SK-N-SH (cell line): ENCODE data around the gene ABCA9.

ENCODE experiments used
- EP300 ChIP-seq, 2 experiments: IDR thresholded peaks; 2 replicates each; pipeline versions ENCODE4 v1.4.0 to v1.6.1; 2012; ENCODE audit warnings: borderline replicate concordance in 1 of 2, low read depth in 1 of 2, low read length in 1 of 2
- JUND ChIP-seq: IDR thresholded peaks from 2 replicates; pipeline ENCODE4 v1.4.0; 2012
- POLR2AphosphoS5 ChIP-seq: IDR thresholded peaks from 2 replicates; pipeline ENCODE4 v1.6.1; 2012; ENCODE audit warnings: low read depth, low read length
- RFX5 ChIP-seq: IDR thresholded peaks from 2 replicates; pipeline ENCODE4 v1.6.1; 2012; ENCODE audit warnings: mild to moderate bottlenecking, improper control_type of control experiment, low read length
- TF ChIP-seq, protein P1 (sequence below): fragments of 200-600 bp; sonication (generic); IDR thresholded peaks from 2 replicates; pipeline ENCODE4 v1.6.1; 2017; ENCODE audit warnings: antibody characterized with exemption, mild to moderate bottlenecking, moderate library complexity
- TF ChIP-seq, protein P2 (sequence below): IDR thresholded peaks from 2 replicates; pipeline ENCODE4; 2012

DNA sequence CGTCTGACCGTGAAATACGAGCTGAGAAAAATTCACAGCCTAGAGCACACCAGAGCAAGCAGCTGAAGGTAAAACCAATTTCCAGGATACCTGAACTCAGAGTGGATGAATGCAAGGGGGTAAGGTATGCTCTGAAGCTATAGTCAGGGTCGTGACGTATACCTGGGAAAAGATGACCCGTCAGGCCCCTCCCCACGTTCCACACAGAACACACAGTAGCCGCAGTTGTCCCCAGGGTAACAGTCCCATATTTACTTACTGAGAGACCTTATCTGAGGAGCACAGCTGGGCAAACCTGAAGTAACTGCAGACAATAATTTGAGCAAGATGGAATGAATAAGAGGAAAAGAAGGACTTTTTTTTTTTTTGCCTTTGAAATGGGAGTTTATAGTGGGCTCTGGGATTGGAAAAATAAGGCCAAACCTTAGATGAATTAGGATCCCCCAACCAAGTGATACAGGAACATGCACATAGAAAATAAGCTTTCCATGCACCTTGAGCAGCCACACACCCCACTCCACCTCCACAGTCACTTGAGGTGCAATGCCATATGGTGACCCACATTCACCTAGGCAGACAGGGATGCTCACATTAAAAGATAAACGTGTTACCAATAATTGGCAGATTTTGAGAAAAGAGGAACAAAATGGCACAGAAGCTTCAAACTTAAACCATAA is 43.0 kb upstream of the ABCA9 start:
- TF ChIP-seq RFX5 (no peak), JUND (no peak), POLR2AphosphoS5 (no peak), EP300 (IDR thresholded peaks at IDR 0.05; ENCODE audit: borderline replicate concordance in 1 of 2, low read depth in 1 of 2, low read length in 1 of 2) (no peak)
- TF ChIP-seq, protein P1, sequence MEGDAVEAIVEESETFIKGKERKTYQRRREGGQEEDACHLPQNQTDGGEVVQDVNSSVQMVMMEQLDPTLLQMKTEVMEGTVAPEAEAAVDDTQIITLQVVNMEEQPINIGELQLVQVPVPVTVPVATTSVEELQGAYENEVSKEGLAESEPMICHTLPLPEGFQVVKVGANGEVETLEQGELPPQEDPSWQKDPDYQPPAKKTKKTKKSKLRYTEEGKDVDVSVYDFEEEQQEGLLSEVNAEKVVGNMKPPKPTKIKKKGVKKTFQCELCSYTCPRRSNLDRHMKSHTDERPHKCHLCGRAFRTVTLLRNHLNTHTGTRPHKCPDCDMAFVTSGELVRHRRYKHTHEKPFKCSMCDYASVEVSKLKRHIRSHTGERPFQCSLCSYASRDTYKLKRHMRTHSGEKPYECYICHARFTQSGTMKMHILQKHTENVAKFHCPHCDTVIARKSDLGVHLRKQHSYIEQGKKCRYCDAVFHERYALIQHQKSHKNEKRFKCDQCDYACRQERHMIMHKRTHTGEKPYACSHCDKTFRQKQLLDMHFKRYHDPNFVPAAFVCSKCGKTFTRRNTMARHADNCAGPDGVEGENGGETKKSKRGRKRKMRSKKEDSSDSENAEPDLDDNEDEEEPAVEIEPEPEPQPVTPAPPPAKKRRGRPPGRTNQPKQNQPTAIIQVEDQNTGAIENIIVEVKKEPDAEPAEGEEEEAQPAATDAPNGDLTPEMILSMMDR: no peak
- TF ChIP-seq, protein P2, sequence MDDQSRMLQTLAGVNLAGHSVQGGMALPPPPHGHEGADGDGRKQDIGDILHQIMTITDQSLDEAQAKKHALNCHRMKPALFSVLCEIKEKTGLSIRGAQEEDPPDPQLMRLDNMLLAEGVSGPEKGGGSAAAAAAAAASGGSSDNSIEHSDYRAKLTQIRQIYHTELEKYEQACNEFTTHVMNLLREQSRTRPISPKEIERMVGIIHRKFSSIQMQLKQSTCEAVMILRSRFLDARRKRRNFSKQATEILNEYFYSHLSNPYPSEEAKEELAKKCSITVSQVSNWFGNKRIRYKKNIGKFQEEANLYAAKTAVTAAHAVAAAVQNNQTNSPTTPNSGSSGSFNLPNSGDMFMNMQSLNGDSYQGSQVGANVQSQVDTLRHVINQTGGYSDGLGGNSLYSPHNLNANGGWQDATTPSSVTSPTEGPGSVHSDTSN: no peak
